HG03457 (cell line): ENCODE data around the gene BBS12.
"Not testable (repeated sequence)": the region's sequence is repeated elsewhere in the genome, so short reads cannot be mapped to it uniquely, and the experiment has no call there.

Source experiments
- ATAC-seq: cut with Tn5 transposase; IDR thresholded peaks from one replicate; pipeline ENCODE4 v1.9.1; 2021; ENCODE audit warnings: moderate number of reproducible peaks; ENCODE audit not compliant: unreplicated experiment

The BBS12 gene

GRCh38 chr4:122764071-122764820, 31.7 kb downstream of the BBS12 start:
- ATAC-seq, result no peak

- ATAC-seq, result peak; percentile 88
These were observed 32.3 kb downstream of the BBS12 start for GRCh38 chr4:122764821-122765215.

GRCh38 chr4:122765692-122766352, 33.3 kb downstream of the BBS12 start:
- ATAC-seq, result no peak

GRCh38 chr4:122766353-122766705, 33.8 kb downstream of the BBS12 start:
- ATAC-seq, result no peak

GRCh38 chr4:122766950-122767349, 34.4 kb downstream of the BBS12 start:
- no peak for ATAC-seq

- no peak for ATAC-seq
These were observed 39.2 kb downstream of the BBS12 start for GRCh38 chr4:122771724-122772123.

- ATAC-seq, result no peak
These were observed 39.8 kb downstream of the BBS12 start for GRCh38 chr4:122772311-122772710.

- ATAC-seq, result no peak
These were observed 40.5 kb downstream of the BBS12 start for GRCh38 chr4:122772986-122773385.

GRCh38 chr4:122775039-122775438, 42.5 kb downstream of the BBS12 start:
- no peak for ATAC-seq

GRCh38 chr4:122775987-122776836, 43.7 kb downstream of the BBS12 start:
- ATAC-seq, result no peak

- no peak for ATAC-seq
These were observed 44.4 kb downstream of the BBS12 start for GRCh38 chr4:122776916-122777315.

GRCh38 chr4:122777846-122778673, 45.6 kb downstream of the BBS12 start:
- ATAC-seq, result no peak

- no peak for ATAC-seq
These were observed 49.0 kb downstream of the BBS12 start for GRCh38 chr4:122781486-122781885.

GRCh38 chr4:122783301-122784215, 51.1 kb downstream of the BBS12 start:
- no peak for ATAC-seq

GRCh38 chr4:122784261-122784660, 51.8 kb downstream of the BBS12 start:
- ATAC-seq, result no peak

GRCh38 chr4:122785099-122785498, 52.6 kb downstream of the BBS12 start:
- no peak for ATAC-seq

GRCh38 chr4:122786296-122786695, 53.8 kb downstream of the BBS12 start:
- not testable (repeated sequence) for ATAC-seq

GRCh38 chr4:122786920-122787319, 54.4 kb downstream of the BBS12 start:
- not testable (repeated sequence) for ATAC-seq

- no peak for ATAC-seq
These were observed 55.4 kb downstream of the BBS12 start for GRCh38 chr4:122787940-122788339.

GRCh38 chr4:122788935-122789334, 56.4 kb downstream of the BBS12 start:
- no peak for ATAC-seq
